ENCODE results near the gene BOD1L1.

The BOD1L1 gene

GRCh38 chr4:13627606-13628311 is at the start of gene BOD1L1:
BOD1L1 (minus strand) TSS chr4:13627725; CDS start chr4:13627587, 138 bp downstream.
- peak; percentile 46 for DNase-seq

GRCh38 chr4:13674971-13675370 is 47.4 kb upstream of the BOD1L1 start:
- no peak for DNase-seq

GRCh38 chr4:13673167-13673566 is 45.6 kb upstream of the BOD1L1 start:
- DNase-seq = no peak

GRCh38 chr4:13670456-13671160 is 43.1 kb upstream of the BOD1L1 start:
- no peak for DNase-seq

GRCh38 chr4:13665701-13666660 is 38.5 kb upstream of the BOD1L1 start:
- no peak for DNase-seq

- no peak for DNase-seq
These were observed 32.0 kb upstream of the BOD1L1 start for GRCh38 chr4:13659341-13660070.

- no peak for DNase-seq
These were observed 29.3 kb upstream of the BOD1L1 start for GRCh38 chr4:13656569-13657405.

- no peak for DNase-seq
These were observed 26.8 kb upstream of the BOD1L1 start for GRCh38 chr4:13654162-13654797.

- DNase-seq = no peak
These were observed 26.2 kb upstream of the BOD1L1 start for GRCh38 chr4:13653766-13654161.

GRCh38 chr4:13647031-13647430 is 19.5 kb upstream of the BOD1L1 start:
- DNase-seq = no peak

- no peak for DNase-seq
These were observed 17.6 kb upstream of the BOD1L1 start for GRCh38 chr4:13645075-13645474.

GRCh38 chr4:13642170-13642950 is 14.8 kb upstream of the BOD1L1 start:
- no peak for DNase-seq

GRCh38 chr4:13641084-13641483 is 13.6 kb upstream of the BOD1L1 start:
- DNase-seq = no peak

- no peak for DNase-seq
These were observed 12.8 kb upstream of the BOD1L1 start for GRCh38 chr4:13640149-13640940.

- no peak for DNase-seq
These were observed 7.8 kb upstream of the BOD1L1 start for GRCh38 chr4:13635286-13635799.

GRCh38 chr4:13633671-13634070 is 6.1 kb upstream of the BOD1L1 start:
- DNase-seq = no peak

- no peak for DNase-seq
These were observed 333 bp downstream of the BOD1L1 start for GRCh38 chr4:13627178-13627605.

- no peak for DNase-seq
These were observed 890 bp downstream of the BOD1L1 start for GRCh38 chr4:13626492-13627177.

Measured in DMS 273 treated with DMSO at 0.1 percent for 48 hours (cell line).